ENCODE results near the gene CERS5. TPM values are rescaled to one million over a fixed set of nuclear protein-coding genes. Genes with fewer than 3 reads are reported as not detected.

Gene CERS5
- polyA plus RNA-seq, 3 donors = 30.6 to 44.4 (median 38.7) TPM

GRCh38 chr12:50181691-50182090 lies 14.5 kb upstream of the CERS5 start:
- no peaks in the 10 kb centered on the region for H3K4me1 ChIP-seq (ENCODE audit: control insufficient read depth in 1 of 2, insufficient read depth in 2 of 2, low read length in 2 of 2)
- H3K36me3 ChIP-seq (replicated peaks in 1 of 2; ENCODE audit: control insufficient read depth in 1 of 2, insufficient read depth in 2 of 2, low read length in 2 of 2) = peaks cover 3 to 14% of the 10 kb centered on the region in 2 donors
- TF ChIP-seq, protein P1, sequence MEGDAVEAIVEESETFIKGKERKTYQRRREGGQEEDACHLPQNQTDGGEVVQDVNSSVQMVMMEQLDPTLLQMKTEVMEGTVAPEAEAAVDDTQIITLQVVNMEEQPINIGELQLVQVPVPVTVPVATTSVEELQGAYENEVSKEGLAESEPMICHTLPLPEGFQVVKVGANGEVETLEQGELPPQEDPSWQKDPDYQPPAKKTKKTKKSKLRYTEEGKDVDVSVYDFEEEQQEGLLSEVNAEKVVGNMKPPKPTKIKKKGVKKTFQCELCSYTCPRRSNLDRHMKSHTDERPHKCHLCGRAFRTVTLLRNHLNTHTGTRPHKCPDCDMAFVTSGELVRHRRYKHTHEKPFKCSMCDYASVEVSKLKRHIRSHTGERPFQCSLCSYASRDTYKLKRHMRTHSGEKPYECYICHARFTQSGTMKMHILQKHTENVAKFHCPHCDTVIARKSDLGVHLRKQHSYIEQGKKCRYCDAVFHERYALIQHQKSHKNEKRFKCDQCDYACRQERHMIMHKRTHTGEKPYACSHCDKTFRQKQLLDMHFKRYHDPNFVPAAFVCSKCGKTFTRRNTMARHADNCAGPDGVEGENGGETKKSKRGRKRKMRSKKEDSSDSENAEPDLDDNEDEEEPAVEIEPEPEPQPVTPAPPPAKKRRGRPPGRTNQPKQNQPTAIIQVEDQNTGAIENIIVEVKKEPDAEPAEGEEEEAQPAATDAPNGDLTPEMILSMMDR (IDR thresholded peaks at IDR 0.05) = no peak
- H3K9ac ChIP-seq (ENCODE audit: insufficient read depth, low read length, poor library complexity, severe bottlenecking) = no peak overlapping the region
- H3K27ac ChIP-seq (ENCODE audit: low read depth in 1 of 2, low read length in 2 of 2) = no peak overlapping the region
- no peak overlapping the region for H3K4me3 ChIP-seq (replicated peaks in 1 of 3; ENCODE audit: low read depth in 2 of 3, low read length in 3 of 3)
- H3K27ac Mint-ChIP-seq = no peak overlapping the region
- H3K36me3 Mint-ChIP-seq = peaks cover 12 to 15% of the 10 kb centered on the region in 2 donors
- DNase-seq = no peak
- H3K9me3 ChIP-seq (replicated peaks in 1 of 2; ENCODE audit: control insufficient read depth in 1 of 2, insufficient read depth in 1 of 2, low read length in 2 of 2) = no peaks in the 10 kb centered on the region
- H3K9me3 Mint-ChIP-seq = peaks cover 0 to 2% (median 0%) of the 10 kb centered on the region in 7 donors
- no peak overlapping the region for H3K4me3 Mint-ChIP-seq
- peaks cover 0 to 2% (median 0%) of the 10 kb centered on the region in 3 donors for H3K27me3 Mint-ChIP-seq (ENCODE audit: low read depth in 3 of 3)
- H3K27me3 ChIP-seq (ENCODE audit: control insufficient read depth in 2 of 2, insufficient read depth in 2 of 2, low read length in 2 of 2) = no peaks in the 10 kb centered on the region
- H3K4me1 Mint-ChIP-seq = no peaks in the 10 kb centered on the region
- H3K79me2 ChIP-seq (ENCODE audit: insufficient read depth, low read length) = no peaks in the 10 kb centered on the region
- no peaks in the 10 kb centered on the region for H4K20me1 ChIP-seq (ENCODE audit: insufficient read depth, low read length)
- intact Hi-C loops (cut with micrococcal nuclease) = no loop called here
- no peak overlapping the region for H2AFZ ChIP-seq (ENCODE audit: insufficient read depth, low read depth, low read length, poor library complexity, severe bottlenecking)
- H3K4me2 ChIP-seq (replicated peaks; ENCODE audit: extremely low read depth, low read length, poor library complexity, severe bottlenecking) = no peak overlapping the region
- WGBS (ENCODE audit: insufficient coverage) = 100% methylated on average over 3 of the region's 4 CpGs

DNA sequence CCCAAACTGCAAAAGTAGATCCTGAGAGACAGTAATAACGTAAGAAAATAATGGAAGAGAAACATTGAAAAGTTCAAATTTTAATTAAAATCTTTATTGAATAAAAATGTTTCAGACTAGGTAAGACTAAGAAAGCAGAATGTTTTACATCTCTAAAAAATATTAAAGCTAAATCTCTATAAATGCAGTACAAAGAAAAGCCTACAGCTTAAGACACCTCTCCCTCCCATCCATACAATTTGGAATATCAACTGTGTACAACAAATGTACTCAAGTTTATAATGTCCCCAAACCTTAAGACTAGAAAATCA lies 8.5 kb upstream of the CERS5 start:
- H3K36me3 Mint-ChIP-seq = peaks cover 7% of the 10 kb centered on the region in 2 donors
- TF ChIP-seq, protein P1 (IDR thresholded peaks at IDR 0.05) = peak; percentile 31
- H3K9ac ChIP-seq (ENCODE audit: insufficient read depth, low read length, poor library complexity, severe bottlenecking) = no peak overlapping the region
- H3K4me2 ChIP-seq (replicated peaks; ENCODE audit: extremely low read depth, low read length, poor library complexity, severe bottlenecking) = no peak overlapping the region
- intact Hi-C loops (cut with micrococcal nuclease) = loop anchor here (2.0 to 10.0 kb wide), 5 partner anchors 43 to 211 kb away; partner anchors contain the start of genes AQP5 (in 1 of the 2) and COX14 (in 1 of the 2)
- no peak for DNase-seq
- H4K20me1 ChIP-seq (ENCODE audit: insufficient read depth, low read length) = no peaks in the 10 kb centered on the region
- no peak overlapping the region for H3K27ac ChIP-seq (ENCODE audit: low read depth in 1 of 2, low read length in 2 of 2)
- H3K9me3 ChIP-seq (replicated peaks in 1 of 2; ENCODE audit: control insufficient read depth in 1 of 2, insufficient read depth in 1 of 2, low read length in 2 of 2) = no peaks in the 10 kb centered on the region
- H3K4me3 ChIP-seq (replicated peaks in 1 of 3; ENCODE audit: low read depth in 2 of 3, low read length in 3 of 3) = no peak overlapping the region
- peaks cover 0 to 2% (median 0%) of the 10 kb centered on the region in 7 donors for H3K9me3 Mint-ChIP-seq
- H3K27me3 ChIP-seq (ENCODE audit: control insufficient read depth in 2 of 2, insufficient read depth in 2 of 2, low read length in 2 of 2) = no peaks in the 10 kb centered on the region
- H3K27ac Mint-ChIP-seq = no peak overlapping the region
- H2AFZ ChIP-seq (ENCODE audit: insufficient read depth, low read depth, low read length, poor library complexity, severe bottlenecking) = no peak overlapping the region
- no peak overlapping the region for H3K4me3 Mint-ChIP-seq
- no peaks in the 10 kb centered on the region for H3K79me2 ChIP-seq (ENCODE audit: insufficient read depth, low read length)
- no CpG with 5 or more reads among the region's 1 CpG for WGBS (ENCODE audit: insufficient coverage)
- H3K36me3 ChIP-seq (replicated peaks in 1 of 2; ENCODE audit: control insufficient read depth in 1 of 2, insufficient read depth in 2 of 2, low read length in 2 of 2) = peaks cover 3 to 14% of the 10 kb centered on the region in 2 donors
- H3K27me3 Mint-ChIP-seq (ENCODE audit: low read depth in 3 of 3) = peaks cover 0 to 3% (median 0%) of the 10 kb centered on the region in 3 donors
- H3K4me1 ChIP-seq (ENCODE audit: control insufficient read depth in 1 of 2, insufficient read depth in 2 of 2, low read length in 2 of 2) = no peaks in the 10 kb centered on the region
- H3K4me1 Mint-ChIP-seq = no peaks in the 10 kb centered on the region
